SIG-M5 treated with dmso at 0.1 percent for 504 hours (cell line): ENCODE results near the gene EIF3B.
"Not testable (repeated sequence)": the region's sequence is repeated elsewhere in the genome, so short reads cannot be mapped to it uniquely, and the experiment has no call there.

Source experiments
- DNase-seq: peaks from one replicate; lab custom pipeline; 2025; ENCODE audit not compliant: unreplicated experiment; lab: John Stamatoyannopoulos, UW

Gene EIF3B

GRCh38 chr7:2376351-2377154 lies 21.9 kb downstream of the EIF3B start:
- DNase-seq, result no peak

GRCh38 chr7:2377492-2377891 lies 22.9 kb downstream of the EIF3B start:
- not testable (repeated sequence) for DNase-seq

GRCh38 chr7:2378125-2378524 lies 23.5 kb downstream of the EIF3B start:
- not testable (repeated sequence) for DNase-seq

- no peak for DNase-seq
These were observed 24.5 kb downstream of the EIF3B start for GRCh38 chr7:2379161-2379560.

- no peak for DNase-seq
These were observed 25.3 kb downstream of the EIF3B start for GRCh38 chr7:2379821-2380450.

GRCh38 chr7:2380461-2380860 lies 25.8 kb downstream of the EIF3B start:
- DNase-seq, result no peak

- DNase-seq, result no peak
These were observed 26.6 kb downstream of the EIF3B start for GRCh38 chr7:2381227-2381626.

- no peak for DNase-seq
These were observed 27.4 kb downstream of the EIF3B start for GRCh38 chr7:2381881-2382509.

GRCh38 chr7:2383543-2384274 lies 29.1 kb downstream of the EIF3B start:
- DNase-seq, result no peak

GRCh38 chr7:2384354-2385243 lies 30.0 kb downstream of the EIF3B start:
- no peak for DNase-seq

- not testable (repeated sequence) for DNase-seq
These were observed 31.5 kb downstream of the EIF3B start for GRCh38 chr7:2386122-2386521.

- no peak for DNase-seq
These were observed 32.5 kb downstream of the EIF3B start for GRCh38 chr7:2386964-2387669.

GRCh38 chr7:2387897-2388636 lies 33.4 kb downstream of the EIF3B start:
- no peak for DNase-seq

- DNase-seq, result no peak
These were observed 34.0 kb downstream of the EIF3B start for GRCh38 chr7:2388637-2388954.

GRCh38 chr7:2390020-2390816 lies 35.6 kb downstream of the EIF3B start:
- not testable (repeated sequence) for DNase-seq

- no peak for DNase-seq
These were observed 39.1 kb downstream of the EIF3B start for GRCh38 chr7:2393706-2394105.

GRCh38 chr7:2394566-2395082 lies 40.0 kb downstream of the EIF3B start:
- no peak for DNase-seq

- no peak for DNase-seq
These were observed 43.9 kb downstream of the EIF3B start for GRCh38 chr7:2398506-2398905.
